T-helper 1 cell treated with Interleukin-12 subunit alpha and Interleukin-12 subunit beta and Interleukin-4 antibody, amounts not matched to agents 30 μg/mL and 1 μg/mL, for 36 hours (primary cell): ENCODE results near the gene PRKAR1B.
"Not testable (repeated sequence)": the region's sequence is repeated elsewhere in the genome, so short reads cannot be mapped to it uniquely, and the experiment has no call there.

Experiments
- H3K27ac Mint-ChIP-seq: one replicate; pipeline ENCODE4 v1.8.0; 2021; ENCODE audit warnings: mild to moderate bottlenecking, mixed read lengths
- H3K27me3 Mint-ChIP-seq: one replicate; pipeline ENCODE4 v1.8.0; 2021; ENCODE audit warnings: low read depth, mixed read lengths
- H3K36me3 Mint-ChIP-seq: one replicate; pipeline ENCODE4 v1.8.0; 2021; ENCODE audit warnings: low read depth, mixed read lengths
- H3K4me1 Mint-ChIP-seq: one replicate; pipeline ENCODE4 v1.8.0; 2021; ENCODE audit warnings: low read depth, mixed read lengths
- H3K4me3 Mint-ChIP-seq: one replicate; pipeline ENCODE4 v1.8.0; 2021; ENCODE audit warnings: mild to moderate bottlenecking, moderate library complexity, mixed read lengths
- H3K9me3 Mint-ChIP-seq: one replicate; pipeline ENCODE4 v1.8.0; 2021; ENCODE audit warnings: mixed read lengths

PRKAR1B gene

DNA sequence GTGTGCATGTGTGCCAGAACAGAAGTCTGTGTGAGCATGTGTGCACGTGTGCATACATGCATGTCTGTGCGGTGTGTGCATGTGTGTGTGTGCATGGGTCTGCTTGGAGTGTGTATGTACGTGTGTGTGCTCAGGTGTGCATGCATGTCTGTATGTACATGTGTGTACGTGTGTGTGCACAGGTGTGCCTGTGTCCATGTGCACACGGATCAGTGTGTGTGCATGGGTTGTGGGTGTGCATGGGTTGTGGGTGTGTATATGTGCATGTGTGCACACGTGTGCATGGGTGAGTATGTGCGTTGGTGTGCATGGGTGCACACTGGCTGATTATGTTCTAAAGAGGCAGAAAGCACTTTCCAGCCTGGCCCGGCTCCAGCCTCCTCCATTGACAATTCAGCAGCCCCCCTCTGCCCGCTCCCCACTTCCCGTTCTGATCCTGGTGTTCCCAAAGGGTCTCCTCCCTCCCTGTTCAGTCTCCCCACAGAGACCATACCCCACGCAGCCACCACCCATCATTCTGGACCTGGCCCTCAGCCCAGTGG, 163.4 kb downstream of the PRKAR1B start:
- no peaks in the 10 kb centered on the region for H3K9me3 Mint-ChIP-seq
- H3K27me3 Mint-ChIP-seq = no peaks in the 10 kb centered on the region
- no peak overlapping the region for H3K27ac Mint-ChIP-seq
- H3K4me3 Mint-ChIP-seq = no peak overlapping the region
- no peaks in the 10 kb centered on the region for H3K4me1 Mint-ChIP-seq
- no peaks in the 10 kb centered on the region for H3K36me3 Mint-ChIP-seq

DNA sequence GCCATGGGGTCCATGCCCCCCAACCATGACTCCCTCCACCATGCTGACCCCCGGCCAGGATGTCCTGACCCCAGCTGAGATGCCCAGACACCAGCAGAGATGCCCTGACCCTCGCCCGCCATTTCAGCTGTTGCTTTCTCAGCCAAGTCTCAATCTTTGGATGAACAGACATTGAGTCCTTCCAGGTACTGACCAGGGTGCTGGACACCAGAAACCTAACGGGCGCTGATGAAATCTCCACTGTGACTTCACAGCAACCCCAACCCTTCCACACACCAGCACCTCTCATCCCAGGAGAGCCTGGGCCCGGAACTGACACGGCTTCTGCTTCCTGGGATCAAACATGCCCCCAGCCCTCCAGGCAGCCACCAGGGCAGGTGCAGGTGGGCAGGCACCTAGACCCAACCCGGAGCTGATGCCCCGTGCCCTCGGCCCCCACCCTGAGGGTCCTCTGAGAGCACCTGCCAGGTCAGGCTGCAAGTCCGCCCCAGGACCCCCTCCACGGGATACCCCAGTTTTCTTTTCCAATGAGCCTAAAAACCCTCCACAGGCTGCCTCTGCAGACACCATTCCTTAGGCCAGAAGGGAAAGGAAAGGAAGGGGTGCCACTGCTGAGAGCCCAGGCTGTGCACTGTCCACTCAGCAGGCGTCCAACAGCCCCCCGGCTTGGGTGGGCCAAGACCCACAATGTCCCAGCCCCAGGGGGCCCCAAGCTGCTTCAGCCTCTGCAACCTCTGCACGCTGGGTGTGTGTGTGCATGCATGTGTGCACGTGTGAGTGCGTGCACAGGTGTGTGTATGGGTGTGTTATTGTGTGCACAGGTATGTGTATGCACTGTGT, 164.1 kb downstream of the PRKAR1B start:
- Mint-ChIP-seq H3K9me3 (no peaks in the 10 kb centered on the region), H3K27ac (no peak overlapping the region), H3K4me3 (no peak overlapping the region), H3K36me3 (no peaks in the 10 kb centered on the region), H3K4me1 (no peaks in the 10 kb centered on the region), H3K27me3 (no peaks in the 10 kb centered on the region)

DNA sequence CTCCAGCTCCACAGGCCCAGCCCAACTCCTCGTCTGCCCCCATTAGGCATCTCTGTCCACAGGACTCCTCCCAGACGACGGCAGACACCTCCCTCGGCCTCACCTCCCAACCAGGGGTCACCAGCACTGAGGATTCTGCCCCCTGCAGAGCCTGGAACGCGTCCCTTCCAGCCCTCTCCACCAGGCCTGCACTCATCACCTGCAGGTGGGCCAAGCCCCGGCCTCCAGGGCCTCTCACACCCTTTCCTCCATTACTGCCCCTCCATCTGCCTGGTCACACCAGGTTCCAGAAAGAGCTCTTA, 164.8 kb downstream of the PRKAR1B start:
- Mint-ChIP-seq H3K27me3 (no peaks in the 10 kb centered on the region), H3K36me3 (no peaks in the 10 kb centered on the region), H3K9me3 (no peaks in the 10 kb centered on the region), H3K4me1 (no peaks in the 10 kb centered on the region), H3K27ac (no peak overlapping the region), H3K4me3 (no peak overlapping the region)

DNA sequence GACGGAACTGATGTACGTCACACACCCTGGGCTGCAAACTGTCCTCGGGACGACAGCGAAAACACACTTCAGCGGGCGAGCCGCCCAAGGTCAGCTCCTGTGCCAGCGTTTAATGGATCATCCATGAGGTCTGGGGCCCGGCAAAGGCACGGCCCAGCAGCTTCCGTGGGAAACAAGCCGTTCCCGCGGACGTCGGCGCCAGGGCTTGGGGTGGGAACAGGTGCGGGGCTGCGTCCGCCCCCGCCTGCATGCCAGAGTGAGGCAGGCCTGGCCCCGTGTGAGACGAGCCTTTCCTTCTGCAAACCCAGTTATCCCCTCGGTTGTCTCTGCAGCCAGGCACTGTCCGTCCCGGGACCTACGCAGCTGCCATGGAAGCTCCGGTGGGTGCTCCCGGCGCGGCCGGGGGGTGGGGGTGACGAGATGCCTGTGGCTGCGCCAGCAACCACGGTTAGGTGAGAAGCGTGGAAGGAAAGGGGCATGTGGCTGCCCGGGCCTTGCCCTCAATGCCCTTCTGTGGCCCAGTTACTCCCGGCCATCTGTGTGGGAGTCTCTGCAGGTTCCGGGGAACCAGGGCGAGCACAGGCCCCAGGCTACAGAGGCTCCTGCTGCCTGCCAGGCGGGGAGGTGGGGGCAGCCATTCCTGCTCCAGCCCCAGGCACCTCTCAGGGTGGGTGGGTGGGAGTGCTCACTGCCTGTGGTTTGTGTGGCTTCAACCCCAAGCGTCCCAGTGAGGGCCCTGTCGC, 165.3 kb downstream of the PRKAR1B start:
- Mint-ChIP-seq H3K4me3 (no peak overlapping the region), H3K9me3 (no peaks in the 10 kb centered on the region), H3K4me1 (no peaks in the 10 kb centered on the region), H3K36me3 (no peaks in the 10 kb centered on the region), H3K27me3 (no peaks in the 10 kb centered on the region), H3K27ac (no peak overlapping the region)

DNA sequence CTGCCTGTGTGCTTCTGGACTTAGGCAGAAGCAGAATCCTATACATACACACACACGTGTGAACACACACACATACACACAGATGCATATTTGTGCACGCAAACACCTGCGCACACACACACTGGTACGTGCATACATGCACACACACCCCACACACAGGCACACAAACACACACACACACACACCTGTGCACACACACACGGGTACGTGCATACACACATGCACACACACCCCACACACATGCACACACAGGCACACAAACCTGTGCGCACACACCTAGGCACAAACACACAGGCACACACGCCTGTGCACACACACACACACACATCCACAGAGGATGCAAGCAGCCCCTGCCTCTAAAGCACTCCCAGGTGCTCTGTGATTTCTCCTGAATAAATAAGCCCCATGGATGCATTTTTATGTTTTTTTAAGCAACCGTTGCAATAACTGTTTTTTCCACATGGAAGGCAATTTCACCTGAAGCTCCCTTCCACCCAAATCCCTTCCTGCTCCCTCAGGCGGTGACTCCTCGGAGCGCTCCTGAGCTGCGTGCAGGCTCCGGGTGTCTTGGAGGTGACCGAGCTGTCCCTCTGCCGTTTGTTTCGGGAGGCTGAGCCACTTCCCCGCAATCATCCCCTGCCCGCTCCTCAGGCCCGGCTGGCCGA, 166.0 kb downstream of the PRKAR1B start:
- H3K9me3 Mint-ChIP-seq = no peaks in the 10 kb centered on the region
- no peaks in the 10 kb centered on the region for H3K4me1 Mint-ChIP-seq
- H3K36me3 Mint-ChIP-seq = no peaks in the 10 kb centered on the region
- no peak overlapping the region for H3K4me3 Mint-ChIP-seq
- H3K27ac Mint-ChIP-seq = no peak overlapping the region
- H3K27me3 Mint-ChIP-seq = no peaks in the 10 kb centered on the region

DNA sequence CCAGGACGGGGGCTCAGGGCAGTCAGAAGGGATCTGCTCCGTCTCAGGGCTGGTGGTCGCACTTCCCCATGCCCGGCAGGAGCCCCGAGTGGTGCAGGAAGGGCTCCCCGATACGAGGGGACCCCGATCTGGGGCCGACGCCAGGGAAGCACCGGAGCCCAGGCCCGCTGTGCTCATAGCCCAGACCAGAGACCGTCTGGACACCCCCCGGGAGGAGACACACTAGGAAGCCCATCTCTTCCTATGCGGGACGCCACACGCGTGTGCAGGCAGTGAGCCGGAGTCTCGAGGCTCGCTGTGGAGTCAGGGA, 167.7 kb downstream of the PRKAR1B start:
- no peaks in the 10 kb centered on the region for H3K36me3 Mint-ChIP-seq
- no peaks in the 10 kb centered on the region for H3K4me1 Mint-ChIP-seq
- no peak overlapping the region for H3K27ac Mint-ChIP-seq
- H3K4me3 Mint-ChIP-seq = no peak overlapping the region
- H3K9me3 Mint-ChIP-seq = no peaks in the 10 kb centered on the region
- no peaks in the 10 kb centered on the region for H3K27me3 Mint-ChIP-seq

DNA sequence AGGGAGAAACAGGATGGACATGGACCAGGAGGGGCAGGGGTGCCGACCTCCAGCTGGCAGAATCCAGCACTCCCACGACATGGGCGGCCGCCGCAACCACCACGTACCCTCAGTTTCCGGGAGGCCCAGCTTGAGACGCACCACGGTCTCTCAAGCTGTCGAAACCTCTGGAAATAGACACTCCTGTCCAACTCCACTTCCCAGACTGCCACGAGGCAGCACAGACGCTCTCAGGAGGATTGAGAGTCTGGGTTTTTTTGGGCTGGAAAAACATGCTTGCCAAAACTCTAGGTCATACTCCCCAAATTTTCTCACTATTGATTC, 169.6 kb downstream of the PRKAR1B start:
- Mint-ChIP-seq H3K9me3 (no peaks in the 10 kb centered on the region), H3K27me3 (no peaks in the 10 kb centered on the region), H3K4me3 (no peak overlapping the region), H3K4me1 (no peaks in the 10 kb centered on the region), H3K36me3 (no peaks in the 10 kb centered on the region), H3K27ac (no peak overlapping the region)

DNA sequence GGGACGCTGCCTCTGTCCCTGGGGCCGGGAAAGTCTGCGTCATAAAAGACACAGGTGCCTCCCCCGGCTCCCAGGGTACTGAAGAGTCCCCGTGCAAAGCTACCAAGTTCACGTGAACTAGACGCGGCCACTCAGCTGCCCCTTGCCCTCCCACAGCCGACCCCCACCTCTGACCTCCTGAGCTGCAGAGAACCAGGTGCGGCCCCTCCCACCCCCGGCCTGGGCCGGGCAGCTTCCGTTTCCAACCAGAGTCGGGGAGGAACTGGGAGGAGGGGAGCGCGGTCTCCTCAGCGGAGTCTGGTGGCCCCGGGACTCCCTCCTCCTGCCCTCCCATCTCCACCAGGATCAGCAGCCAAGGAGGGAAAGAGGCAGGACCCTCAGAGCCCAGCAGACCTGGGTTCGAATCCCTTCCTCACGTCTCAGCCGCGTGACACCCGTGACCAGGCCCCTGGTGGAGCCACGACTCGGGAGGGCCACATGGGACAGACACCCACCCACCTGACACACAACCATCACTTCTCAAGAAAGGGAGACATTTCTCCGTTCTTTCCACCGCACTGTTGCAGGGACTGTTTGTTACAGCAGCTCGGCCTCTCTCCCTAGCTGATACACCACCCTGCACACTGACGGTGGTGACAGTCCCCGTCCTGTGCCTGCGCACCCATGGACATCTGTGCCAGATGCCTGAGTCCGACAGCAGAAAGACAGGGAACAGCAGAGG, 170.1 kb downstream of the PRKAR1B start:
- H3K4me3 Mint-ChIP-seq = no peak overlapping the region
- H3K9me3 Mint-ChIP-seq = no peaks in the 10 kb centered on the region
- no peaks in the 10 kb centered on the region for H3K4me1 Mint-ChIP-seq
- no peaks in the 10 kb centered on the region for H3K36me3 Mint-ChIP-seq
- H3K27ac Mint-ChIP-seq = no peak overlapping the region
- H3K27me3 Mint-ChIP-seq = no peaks in the 10 kb centered on the region

DNA sequence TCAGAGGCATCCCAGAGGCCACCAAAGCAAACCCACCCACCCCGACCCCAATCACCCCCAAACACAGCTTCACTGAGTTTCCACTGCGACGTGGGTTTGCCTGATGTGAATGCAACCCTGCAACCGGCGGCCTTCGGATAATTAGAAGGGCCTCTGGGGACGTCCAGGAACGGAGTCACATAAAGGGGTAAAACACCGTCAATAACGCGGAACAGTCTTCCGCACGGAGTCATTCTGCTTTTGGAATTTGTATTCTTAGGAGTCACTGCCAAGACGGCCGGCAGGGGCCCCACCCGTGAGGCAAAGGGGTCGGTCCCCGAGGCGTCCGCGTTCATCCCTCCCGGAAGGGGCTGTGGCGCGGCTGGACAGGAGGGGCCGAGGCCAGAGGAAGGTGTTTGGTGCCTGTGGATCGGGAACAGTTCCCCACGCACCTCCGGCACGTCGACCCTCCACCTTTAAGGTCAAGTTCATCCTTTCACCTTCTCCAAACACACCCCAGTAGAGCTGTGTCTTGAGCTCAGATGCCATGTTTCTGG, 170.7 kb downstream of the PRKAR1B start:
- H3K4me3 Mint-ChIP-seq = no peak overlapping the region
- H3K4me1 Mint-ChIP-seq = no peaks in the 10 kb centered on the region
- H3K27ac Mint-ChIP-seq = no peak overlapping the region
- no peaks in the 10 kb centered on the region for H3K27me3 Mint-ChIP-seq
- H3K36me3 Mint-ChIP-seq = no peaks in the 10 kb centered on the region
- H3K9me3 Mint-ChIP-seq = no peaks in the 10 kb centered on the region

DNA sequence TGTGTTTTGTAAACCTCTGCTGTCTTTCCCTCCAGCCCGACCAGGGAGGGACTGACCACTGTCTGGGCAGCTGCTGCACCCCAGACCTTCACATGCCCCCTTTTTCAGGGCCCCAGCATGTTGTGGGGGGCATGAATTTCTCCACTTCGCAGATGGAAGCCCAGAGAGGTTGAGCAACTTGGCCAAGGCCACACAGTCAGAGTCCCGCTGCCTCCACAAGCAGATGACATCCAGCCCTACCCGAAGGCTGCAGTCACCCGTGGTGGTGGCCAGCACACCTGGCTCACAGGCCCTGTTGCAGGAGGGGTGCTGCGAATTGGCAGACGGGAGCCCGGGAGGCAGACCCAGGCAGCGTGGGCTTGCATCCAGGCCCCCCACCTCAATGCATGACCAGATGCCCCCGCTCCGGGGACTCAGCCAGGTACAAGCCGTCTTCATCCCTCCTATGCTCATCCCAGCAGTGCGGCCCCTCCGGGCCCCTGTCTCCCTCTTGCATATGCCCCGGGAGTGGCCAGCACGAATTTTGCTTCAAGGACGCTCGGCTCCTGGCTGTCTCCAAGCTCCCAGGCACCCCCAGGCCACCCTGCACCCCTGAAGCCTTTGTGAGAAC, 171.4 kb downstream of the PRKAR1B start:
- H3K36me3 Mint-ChIP-seq = no peaks in the 10 kb centered on the region
- H3K27me3 Mint-ChIP-seq = no peaks in the 10 kb centered on the region
- no peak overlapping the region for H3K27ac Mint-ChIP-seq
- H3K4me1 Mint-ChIP-seq = no peaks in the 10 kb centered on the region
- no peak overlapping the region for H3K4me3 Mint-ChIP-seq
- no peaks in the 10 kb centered on the region for H3K9me3 Mint-ChIP-seq

DNA sequence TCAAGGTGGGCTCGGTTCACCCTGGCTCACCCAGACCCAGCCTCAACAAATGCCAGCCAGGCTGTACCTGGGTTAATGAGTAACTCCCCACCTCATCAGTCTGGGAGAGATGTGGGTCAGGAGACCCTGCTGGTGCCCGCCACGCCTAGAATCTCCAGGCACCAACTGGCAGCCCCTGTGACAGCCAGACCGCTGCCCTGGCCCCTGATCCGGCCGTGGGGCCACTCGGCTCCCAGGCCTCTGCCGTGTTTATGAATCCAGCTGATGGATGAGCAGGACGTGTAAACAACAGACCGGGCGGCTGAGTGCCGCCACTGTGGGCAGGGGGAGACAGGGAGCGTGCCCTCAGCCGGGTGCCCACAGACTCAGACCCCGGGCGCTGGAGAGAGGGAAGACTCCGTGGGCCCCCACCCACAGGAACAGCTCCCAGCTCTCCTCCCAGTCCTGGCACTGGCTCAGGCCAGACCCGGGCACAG, 173.4 kb downstream of the PRKAR1B start:
- Mint-ChIP-seq H3K27ac (no peak overlapping the region), H3K4me3 (no peak overlapping the region), H3K27me3 (no peaks in the 10 kb centered on the region), H3K4me1 (no peaks in the 10 kb centered on the region), H3K9me3 (no peaks in the 10 kb centered on the region), H3K36me3 (no peaks in the 10 kb centered on the region)

DNA sequence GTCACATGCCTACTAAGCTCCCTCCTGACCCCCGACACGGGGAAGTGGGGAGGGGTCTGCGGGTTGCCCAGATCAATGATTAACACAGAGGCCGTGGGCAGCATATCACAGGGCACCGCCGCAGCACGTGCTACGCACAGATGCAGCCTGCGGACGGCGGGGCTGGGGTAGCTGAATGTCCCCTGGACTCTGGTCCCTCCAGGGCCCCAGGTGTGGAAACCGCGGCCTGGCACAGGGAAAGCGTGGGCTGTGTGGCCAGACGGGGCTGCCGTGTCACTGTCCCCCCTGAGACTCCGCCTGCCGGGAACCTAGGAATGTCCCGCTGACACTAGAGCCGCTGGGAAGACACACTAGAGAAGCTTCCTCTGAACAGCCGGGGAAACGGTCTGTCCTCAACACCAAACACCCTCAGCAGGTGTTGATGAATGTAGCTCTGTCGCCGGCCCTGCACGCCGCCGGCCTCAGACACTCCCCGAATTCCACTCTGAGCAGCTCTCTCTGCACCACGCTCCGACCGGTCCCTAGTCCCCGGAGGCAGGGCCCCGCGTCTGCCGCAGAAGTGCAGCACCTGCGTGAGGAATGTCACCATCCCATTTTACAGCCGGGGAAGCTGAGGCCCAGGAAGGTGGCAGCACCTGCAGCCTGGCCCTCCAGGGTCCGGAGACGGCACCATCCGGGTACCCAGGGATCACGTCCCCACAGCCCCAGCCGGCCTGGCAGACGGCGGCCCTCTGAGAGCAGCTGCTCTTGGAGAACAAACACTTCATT, 174.0 kb downstream of the PRKAR1B start:
- Mint-ChIP-seq H3K9me3 (no peaks in the 10 kb centered on the region), H3K4me3 (no peak overlapping the region), H3K27me3 (no peaks in the 10 kb centered on the region), H3K36me3 (no peaks in the 10 kb centered on the region), H3K4me1 (no peaks in the 10 kb centered on the region), H3K27ac (no peak overlapping the region)

DNA sequence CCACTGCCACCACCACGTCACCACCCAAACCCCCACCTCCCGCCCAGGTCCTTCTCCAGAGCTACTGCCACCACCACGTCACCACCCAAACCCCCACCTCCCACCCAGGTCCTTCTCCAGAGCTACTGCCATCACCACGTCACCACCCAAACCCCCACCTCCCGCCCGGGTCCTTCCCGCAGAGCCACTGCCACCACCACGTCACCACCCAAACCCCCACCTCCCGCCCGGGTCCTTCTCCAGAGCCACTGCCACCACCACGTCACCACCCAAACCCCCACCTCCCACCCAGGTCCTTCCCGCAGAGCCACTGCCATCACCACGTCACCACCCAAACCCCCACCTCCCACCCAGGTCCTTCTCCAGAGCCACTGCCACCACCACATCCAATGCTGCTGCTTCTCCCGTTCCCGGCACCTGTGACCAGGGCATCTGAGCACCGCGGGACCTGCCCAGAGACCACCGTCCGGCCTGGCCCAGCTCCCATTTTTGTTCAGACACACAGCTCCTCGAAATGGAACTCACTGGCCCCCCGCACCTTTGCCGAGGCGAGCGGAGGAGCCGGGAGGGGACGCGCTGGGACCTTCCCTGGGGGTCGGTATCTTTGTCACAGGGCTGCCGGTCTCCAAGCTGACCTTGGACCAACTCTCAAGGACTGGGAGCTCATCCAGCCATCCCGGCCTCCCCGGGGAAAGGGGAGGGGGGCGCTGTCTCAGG, 174.8 kb downstream of the PRKAR1B start:
- H3K4me3 Mint-ChIP-seq, H3K4me1 Mint-ChIP-seq, H3K36me3 Mint-ChIP-seq, H3K27ac Mint-ChIP-seq, H3K9me3 Mint-ChIP-seq, H3K27me3 Mint-ChIP-seq: not testable (repeated sequence)
